GM04504 (cell line): ENCODE results near the gene TBC1D14.

Experiments used
- DNase-seq: peaks from one replicate; pipeline ENCODE4 v3.0.0-alpha.2; 2012; ENCODE audit warnings: low read depth

The TBC1D14 gene

DNA sequence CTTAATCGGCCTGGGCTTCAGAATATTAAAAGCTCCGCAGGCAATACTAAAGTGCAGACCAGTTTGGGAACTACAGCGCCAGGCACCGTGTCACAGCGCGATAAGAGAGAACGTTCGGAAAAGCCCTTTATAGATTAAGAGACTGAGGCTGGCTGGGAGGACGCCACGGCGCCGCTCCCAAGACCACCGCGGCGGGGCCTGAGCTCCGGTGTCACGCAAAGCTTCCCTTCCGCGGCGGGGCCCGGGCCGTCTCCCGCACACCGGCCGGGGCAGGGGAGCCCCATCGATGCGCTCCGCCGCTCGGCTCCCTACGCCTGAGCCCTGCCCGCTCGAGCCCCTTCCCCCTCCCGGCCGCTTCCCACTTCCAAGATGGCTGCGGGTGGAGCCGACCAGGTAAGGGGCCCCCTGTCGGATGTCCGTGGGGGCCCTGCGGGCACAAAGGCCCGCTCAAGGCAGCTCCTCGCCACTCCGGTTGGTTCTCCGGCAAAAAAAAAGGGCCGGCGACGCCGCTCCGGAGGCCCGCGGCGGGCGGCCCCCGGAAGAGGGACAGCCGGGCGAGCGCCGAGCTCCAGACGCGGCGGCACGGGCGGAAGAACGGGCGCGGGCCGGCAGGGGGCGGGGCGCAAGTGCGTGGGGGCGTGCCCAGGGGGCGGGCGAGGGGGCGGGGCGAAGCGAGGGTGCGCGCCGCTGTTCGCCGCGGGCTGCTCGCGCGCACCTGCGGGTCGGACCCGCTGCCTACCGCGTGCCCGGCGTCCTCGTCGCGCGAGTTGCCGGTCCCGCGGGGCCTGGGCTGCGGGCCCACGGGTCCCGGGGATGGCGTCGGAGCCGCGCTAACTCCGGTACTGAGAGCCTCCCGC lies at the start of gene TBC1D14:
TSS of gene TBC1D14 (plus strand) at position 714 of the 857 bp plus-strand sequence. CDS start 13,564 bp downstream, outside the sequence.
- peak; percentile 69 for DNase-seq

GRCh38 chr4:6868386-6868785 lies 41.2 kb upstream of the TBC1D14 start:
- no peak for DNase-seq

GRCh38 chr4:6869944-6870343 lies 39.7 kb upstream of the TBC1D14 start:
- DNase-seq: no peak

GRCh38 chr4:6873291-6873690 lies 36.3 kb upstream of the TBC1D14 start:
- no peak for DNase-seq

DNA sequence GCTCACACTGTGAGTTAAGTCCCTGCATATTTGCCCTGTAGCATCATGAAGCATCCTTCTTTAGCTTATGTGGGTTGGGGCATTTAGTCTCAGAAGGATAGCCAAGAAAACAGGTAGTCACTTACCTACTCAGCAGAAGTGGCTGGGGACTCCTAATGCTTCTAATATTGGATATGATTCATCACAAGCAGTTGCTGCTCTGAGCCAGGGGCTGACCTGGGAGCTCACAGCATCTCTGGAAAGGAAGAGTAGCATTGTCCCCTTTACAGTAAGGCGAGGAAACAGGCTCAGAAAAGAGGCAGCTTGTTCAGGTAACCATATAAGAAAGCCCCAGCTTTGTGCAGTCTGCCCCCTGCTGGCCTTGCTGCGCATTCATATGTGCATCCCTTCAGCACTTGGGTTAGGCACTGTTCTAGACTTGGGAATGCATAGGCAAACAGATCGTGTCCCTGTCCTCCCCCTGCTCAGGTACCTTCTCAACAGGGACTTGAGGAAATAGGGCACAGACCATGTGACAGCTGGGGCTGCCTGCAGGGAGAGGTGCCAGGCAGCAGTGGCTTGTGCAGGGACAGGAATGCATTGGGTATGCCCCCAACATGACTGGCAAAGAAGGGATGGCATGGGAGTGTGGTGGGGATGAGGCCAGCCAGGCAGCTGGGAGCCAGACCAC lies 35.7 kb upstream of the TBC1D14 start:
- DNase-seq: no peak

DNA sequence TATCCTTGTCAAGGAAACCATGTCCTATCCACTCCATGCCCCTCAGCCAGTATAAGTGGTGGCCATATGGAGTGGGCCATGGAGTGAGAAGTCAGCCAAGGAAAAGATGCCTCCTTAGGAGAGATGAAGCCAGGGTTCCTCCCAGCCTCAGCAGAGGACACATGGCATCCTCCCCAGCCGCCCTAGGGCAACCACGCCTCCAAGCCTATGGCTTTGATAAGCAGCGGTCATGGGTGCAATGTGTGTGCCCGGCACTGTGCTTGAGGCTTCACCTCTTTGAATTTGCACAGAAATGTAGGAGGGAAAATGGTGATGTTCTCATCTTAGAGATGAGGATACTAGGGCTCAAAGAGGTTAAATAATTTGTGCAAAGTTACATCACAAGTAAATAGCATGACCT lies 34.6 kb upstream of the TBC1D14 start:
- DNase-seq: no peak

- no peak for DNase-seq
These were observed 34.2 kb upstream of the TBC1D14 start for GRCh38 chr4:6875431-6875831.

DNA sequence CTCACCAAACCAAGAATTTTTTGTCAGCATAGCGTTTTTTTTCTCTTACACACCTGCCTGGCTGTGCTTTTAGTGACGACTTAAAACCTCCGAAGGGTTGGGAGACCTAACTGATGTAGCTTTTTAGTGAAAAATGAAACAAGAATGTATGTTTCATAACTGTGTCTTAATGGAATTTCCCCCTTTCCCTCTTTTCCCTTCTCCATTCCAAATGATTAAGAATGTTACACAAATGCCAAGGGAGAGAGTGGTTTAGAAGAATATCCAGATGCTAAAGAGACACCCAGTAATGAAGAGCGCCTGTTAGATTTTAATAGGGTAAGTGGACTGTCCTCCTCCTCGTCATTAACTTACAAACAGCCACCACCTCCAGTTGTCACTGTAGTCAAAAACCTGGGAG lies 33.2 kb upstream of the TBC1D14 start:
- DNase-seq: peak; percentile 27

DNA sequence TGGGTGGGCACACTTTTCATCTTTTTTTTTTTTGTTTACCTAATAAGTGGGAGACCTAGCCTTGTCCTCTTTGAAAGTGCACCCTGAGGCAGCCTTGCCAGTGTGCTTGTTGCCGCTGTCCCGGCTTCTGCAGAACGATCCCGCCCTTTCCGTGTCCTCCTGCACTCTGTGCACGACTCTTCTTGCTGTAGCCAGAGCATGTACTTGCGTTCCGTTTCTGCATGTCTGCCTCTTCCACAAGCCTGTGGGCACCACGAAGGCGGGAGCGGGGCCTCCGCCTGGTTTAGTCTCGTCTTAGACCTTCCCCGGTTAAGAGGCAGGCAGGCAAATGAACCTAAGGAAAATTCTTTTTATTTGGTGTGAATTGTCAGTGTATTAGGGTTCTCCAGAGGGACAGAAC lies 32.6 kb upstream of the TBC1D14 start:
- DNase-seq: no peak

GRCh38 chr4:6878451-6879059 lies 31.1 kb upstream of the TBC1D14 start:
- DNase-seq: no peak

DNA sequence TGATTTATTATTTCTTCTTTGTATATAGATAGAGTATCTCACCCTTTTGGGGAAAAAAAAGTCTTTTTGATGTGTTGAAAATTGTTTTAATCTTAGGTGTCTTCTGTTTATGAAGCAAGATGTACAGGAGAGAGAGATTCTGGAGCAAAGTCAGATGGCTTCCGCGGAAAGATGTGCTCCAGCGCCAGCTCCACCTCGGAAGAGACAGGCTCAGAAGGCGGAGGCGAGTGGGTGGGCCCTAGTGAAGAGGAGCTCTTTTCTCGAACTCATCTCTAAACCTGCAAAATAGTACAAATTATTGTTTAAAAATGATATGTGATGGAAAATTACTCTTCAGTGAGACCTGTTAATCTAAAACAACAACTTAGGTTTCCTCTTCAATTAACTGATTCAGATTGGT lies 28.9 kb upstream of the TBC1D14 start:
- no peak for DNase-seq

DNA sequence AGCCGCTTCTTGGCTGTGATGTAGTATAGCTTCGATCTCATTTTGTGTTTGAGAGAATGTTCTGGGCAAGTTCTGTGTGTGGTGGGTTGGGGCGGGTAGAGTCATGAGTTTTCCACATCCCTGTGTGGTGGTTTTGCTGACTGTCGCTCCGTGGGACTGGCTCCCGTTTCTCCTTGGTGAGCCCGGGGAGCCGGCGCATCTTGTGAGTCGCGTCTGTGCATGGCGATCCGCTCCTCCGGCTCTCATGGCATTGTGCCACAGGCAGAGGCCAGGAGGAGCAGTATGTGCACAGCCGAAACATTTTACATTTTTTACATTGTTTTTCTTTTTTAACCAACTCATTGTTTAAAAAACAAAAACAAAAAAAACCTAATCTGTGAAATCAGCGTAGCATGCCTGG lies 27.7 kb upstream of the TBC1D14 start:
- no peak for DNase-seq

DNA sequence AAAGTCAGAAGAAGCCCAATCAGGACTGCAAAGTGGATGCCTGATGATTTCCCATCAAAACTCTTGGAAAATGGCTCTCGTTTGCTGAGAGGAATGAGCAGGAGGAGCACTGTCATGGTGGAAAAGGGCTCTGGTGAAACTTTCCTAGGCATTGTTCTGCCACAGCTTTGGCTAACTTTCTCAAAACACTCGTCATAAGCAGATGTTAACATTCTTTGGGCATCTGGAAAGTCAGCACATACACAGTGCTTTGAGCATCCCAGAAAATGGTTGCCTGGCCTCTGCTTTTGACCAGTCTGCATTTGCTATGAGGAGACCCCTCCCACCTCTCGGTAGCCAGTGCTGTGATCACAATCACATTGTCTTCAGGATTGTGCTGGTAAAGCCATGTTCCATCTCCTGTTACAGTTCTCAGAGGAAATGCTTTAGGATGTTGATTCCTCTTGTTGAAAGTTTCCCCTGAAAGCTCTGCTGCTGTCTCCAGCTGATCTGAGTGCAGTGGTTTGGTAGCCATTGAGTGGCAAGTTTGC lies 25.2 kb upstream of the TBC1D14 start:
- no peak for DNase-seq

DNA sequence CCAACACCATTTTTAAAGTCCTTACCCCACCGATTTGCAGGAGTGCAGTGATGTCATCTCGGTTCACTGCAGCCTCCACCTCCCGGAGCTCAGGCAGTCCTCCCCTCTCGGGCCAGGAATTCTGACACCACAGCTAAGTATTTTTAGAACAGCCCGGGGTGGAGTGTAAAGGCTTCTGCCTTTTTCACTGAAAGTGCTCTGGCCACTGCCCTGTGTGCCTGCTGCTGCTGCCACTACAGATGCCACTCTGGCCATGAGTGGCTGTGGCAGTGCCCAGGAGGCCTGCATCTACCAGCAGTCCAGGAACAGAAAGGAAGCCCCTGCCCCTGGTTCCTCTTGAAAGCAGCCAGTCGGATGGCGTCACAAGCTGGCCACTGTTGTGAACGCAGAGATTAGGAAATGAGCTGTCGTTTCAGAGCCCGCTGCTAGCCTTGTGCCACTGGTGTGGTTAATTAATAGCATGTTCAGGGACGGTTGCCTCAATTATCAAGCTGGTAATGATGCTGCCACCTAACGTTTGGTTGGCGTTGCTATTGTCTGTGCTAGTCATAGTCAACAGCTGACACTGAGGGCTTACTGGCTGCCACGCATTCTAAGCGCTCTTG lies 23.6 kb upstream of the TBC1D14 start:
- DNase-seq: peak; percentile 64

GRCh38 chr4:6886886-6887285 lies 22.7 kb upstream of the TBC1D14 start:
- DNase-seq: no peak

- DNase-seq: no peak
These were observed 21.8 kb upstream of the TBC1D14 start for GRCh38 chr4:6887591-6888371.

- no peak for DNase-seq
These were observed 21.0 kb upstream of the TBC1D14 start for GRCh38 chr4:6888506-6889071.

DNA sequence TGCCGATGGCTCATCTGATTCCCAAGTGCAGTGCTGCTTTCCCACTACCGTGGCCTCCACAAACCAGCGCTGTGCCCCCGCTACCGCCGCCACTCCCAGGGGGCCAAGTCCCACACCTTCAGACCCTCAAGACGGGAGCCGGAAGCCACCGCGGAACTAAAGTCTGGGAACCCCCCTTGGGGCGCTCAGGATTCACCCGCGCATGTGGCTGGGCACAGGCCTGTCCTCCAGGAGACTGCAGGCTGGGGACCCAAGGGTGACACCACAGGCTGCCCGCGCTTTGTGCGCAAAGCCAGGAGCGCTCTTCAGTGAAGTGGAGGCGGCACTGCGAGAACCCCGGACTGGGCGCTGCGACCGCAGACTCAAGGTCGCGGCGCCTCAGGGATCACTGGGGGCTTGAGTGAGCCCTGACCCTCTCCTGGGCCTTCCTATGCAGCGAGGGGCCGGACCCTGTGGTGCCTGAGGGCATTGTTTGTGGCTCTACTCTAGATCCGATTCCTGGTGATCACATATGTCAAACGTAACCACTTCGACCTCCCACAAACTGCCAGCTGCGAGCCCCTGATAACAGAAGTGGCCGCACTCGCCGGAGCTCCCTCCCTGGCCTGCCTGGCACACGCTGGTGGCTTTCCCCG lies 20.4 kb upstream of the TBC1D14 start:
- no peak for DNase-seq

- DNase-seq: no peak
These were observed 19.8 kb upstream of the TBC1D14 start for GRCh38 chr4:6889736-6890324.

GRCh38 chr4:6890358-6890757 lies 19.3 kb upstream of the TBC1D14 start:
- no peak for DNase-seq
